Measurements from ENCODE around the gene TSHZ2.
"Not testable (repeated sequence)": the region's sequence is repeated elsewhere in the genome, so short reads cannot be mapped to it uniquely, and the experiment has no call there.

TSHZ2 gene

GRCh38 chr20:53409447-53409717 is 437.2 kb downstream of the TSHZ2 start:
- Mint-ChIP-seq H3K4me3 (no peak overlapping the region), H3K4me1 (ENCODE audit: low read depth) (peaks cover 6% of the 10 kb centered on the region), H3K9me3 (no peaks in the 10 kb centered on the region), H3K27me3 (no peaks in the 10 kb centered on the region), H3K36me3 (ENCODE audit: low read depth) (no peaks in the 10 kb centered on the region), H3K27ac (no peak overlapping the region)

GRCh38 chr20:53411129-53411528 is 439.0 kb downstream of the TSHZ2 start:
- Mint-ChIP-seq H3K36me3 (ENCODE audit: low read depth) (no peaks in the 10 kb centered on the region), H3K27me3 (no peaks in the 10 kb centered on the region), H3K27ac (no peak overlapping the region), H3K9me3 (no peaks in the 10 kb centered on the region), H3K4me3 (no peak overlapping the region), H3K4me1 (ENCODE audit: low read depth) (peaks cover 6% of the 10 kb centered on the region)

- Mint-ChIP-seq H3K27me3 (no peaks in the 10 kb centered on the region), H3K36me3 (ENCODE audit: low read depth) (no peaks in the 10 kb centered on the region), H3K4me3 (no peak overlapping the region), H3K4me1 (ENCODE audit: low read depth) (peaks cover 6% of the 10 kb centered on the region), H3K9me3 (no peaks in the 10 kb centered on the region), H3K27ac (no peak overlapping the region)
Measured at GRCh38 chr20:53411891-53412290, 439.7 kb downstream of the TSHZ2 start.

GRCh38 chr20:53412577-53413185 is 440.5 kb downstream of the TSHZ2 start:
- peaks cover 6% of the 10 kb centered on the region for H3K4me1 Mint-ChIP-seq (ENCODE audit: low read depth)
- no peaks in the 10 kb centered on the region for H3K36me3 Mint-ChIP-seq (ENCODE audit: low read depth)
- peak overlapping the region; percentile 24 for H3K4me3 Mint-ChIP-seq
- H3K27me3 Mint-ChIP-seq, result no peaks in the 10 kb centered on the region
- H3K9me3 Mint-ChIP-seq, result no peaks in the 10 kb centered on the region
- peak overlapping the region; percentile 31 for H3K27ac Mint-ChIP-seq

- Mint-ChIP-seq H3K4me3 (peak overlapping the region; percentile 24), H3K4me1 (ENCODE audit: low read depth) (peaks cover 6% of the 10 kb centered on the region), H3K36me3 (ENCODE audit: low read depth) (no peaks in the 10 kb centered on the region), H3K9me3 (no peaks in the 10 kb centered on the region), H3K27ac (peak overlapping the region; percentile 31), H3K27me3 (no peaks in the 10 kb centered on the region)
Measured at GRCh38 chr20:53413186-53413631, 441.1 kb downstream of the TSHZ2 start.

GRCh38 chr20:53413845-53414244 is 441.7 kb downstream of the TSHZ2 start:
- H3K27me3 Mint-ChIP-seq; H3K4me3 Mint-ChIP-seq; H3K9me3 Mint-ChIP-seq; H3K36me3 Mint-ChIP-seq (ENCODE audit: low read depth); H3K27ac Mint-ChIP-seq; H3K4me1 Mint-ChIP-seq (ENCODE audit: low read depth): not testable (repeated sequence)

- H3K4me3 Mint-ChIP-seq, result no peak overlapping the region
- H3K27ac Mint-ChIP-seq, result no peak overlapping the region
- H3K27me3 Mint-ChIP-seq, result peaks cover 3% of the 10 kb centered on the region
- no peaks in the 10 kb centered on the region for H3K4me1 Mint-ChIP-seq (ENCODE audit: low read depth)
- H3K9me3 Mint-ChIP-seq, result no peaks in the 10 kb centered on the region
- no peaks in the 10 kb centered on the region for H3K36me3 Mint-ChIP-seq (ENCODE audit: low read depth)
Measured at GRCh38 chr20:53419693-53420460, 447.7 kb downstream of the TSHZ2 start.

- no peaks in the 10 kb centered on the region for H3K4me1 Mint-ChIP-seq (ENCODE audit: low read depth)
- no peak overlapping the region for H3K4me3 Mint-ChIP-seq
- no peak overlapping the region for H3K27ac Mint-ChIP-seq
- no peaks in the 10 kb centered on the region for H3K36me3 Mint-ChIP-seq (ENCODE audit: low read depth)
- H3K9me3 Mint-ChIP-seq, result no peaks in the 10 kb centered on the region
- peaks cover 3% of the 10 kb centered on the region for H3K27me3 Mint-ChIP-seq
Measured at GRCh38 chr20:53421343-53421742, 449.2 kb downstream of the TSHZ2 start.

- Mint-ChIP-seq H3K27me3 (peaks cover 3% of the 10 kb centered on the region), H3K4me3 (no peak overlapping the region), H3K4me1 (ENCODE audit: low read depth) (no peaks in the 10 kb centered on the region), H3K36me3 (ENCODE audit: low read depth) (no peaks in the 10 kb centered on the region), H3K9me3 (no peaks in the 10 kb centered on the region), H3K27ac (no peak overlapping the region)
Measured at GRCh38 chr20:53422039-53422438, 449.9 kb downstream of the TSHZ2 start.

GRCh38 chr20:53423587-53424146 is 451.5 kb downstream of the TSHZ2 start:
- H3K36me3 Mint-ChIP-seq (ENCODE audit: low read depth), result no peaks in the 10 kb centered on the region
- H3K27me3 Mint-ChIP-seq, result peaks cover 3% of the 10 kb centered on the region
- no peak overlapping the region for H3K4me3 Mint-ChIP-seq
- H3K4me1 Mint-ChIP-seq (ENCODE audit: low read depth), result no peaks in the 10 kb centered on the region
- no peak overlapping the region for H3K27ac Mint-ChIP-seq
- H3K9me3 Mint-ChIP-seq, result no peaks in the 10 kb centered on the region

GRCh38 chr20:53425481-53425880 is 453.3 kb downstream of the TSHZ2 start:
- Mint-ChIP-seq H3K36me3 (ENCODE audit: low read depth) (no peaks in the 10 kb centered on the region), H3K27ac (no peak overlapping the region), H3K4me1 (ENCODE audit: low read depth) (no peaks in the 10 kb centered on the region), H3K4me3 (no peak overlapping the region), H3K27me3 (peaks cover 3% of the 10 kb centered on the region), H3K9me3 (peaks cover 3% of the 10 kb centered on the region)

- H3K36me3 Mint-ChIP-seq (ENCODE audit: low read depth), result no peaks in the 10 kb centered on the region
- peaks cover 3% of the 10 kb centered on the region for H3K9me3 Mint-ChIP-seq
- no peak overlapping the region for H3K27ac Mint-ChIP-seq
- H3K27me3 Mint-ChIP-seq, result peaks cover 3% of the 10 kb centered on the region
- no peak overlapping the region for H3K4me3 Mint-ChIP-seq
- H3K4me1 Mint-ChIP-seq (ENCODE audit: low read depth), result no peaks in the 10 kb centered on the region
Measured at GRCh38 chr20:53425941-53426340, 453.8 kb downstream of the TSHZ2 start.

GRCh38 chr20:53426766-53427312 is 454.7 kb downstream of the TSHZ2 start:
- Mint-ChIP-seq H3K4me1 (ENCODE audit: low read depth) (no peaks in the 10 kb centered on the region), H3K4me3 (no peak overlapping the region), H3K27me3 (peaks cover 3% of the 10 kb centered on the region), H3K9me3 (peaks cover 3% of the 10 kb centered on the region), H3K36me3 (ENCODE audit: low read depth) (no peaks in the 10 kb centered on the region), H3K27ac (no peak overlapping the region)

- H3K27ac Mint-ChIP-seq, result no peak overlapping the region
- no peaks in the 10 kb centered on the region for H3K4me1 Mint-ChIP-seq (ENCODE audit: low read depth)
- H3K9me3 Mint-ChIP-seq, result peaks cover 3% of the 10 kb centered on the region
- no peak overlapping the region for H3K4me3 Mint-ChIP-seq
- H3K36me3 Mint-ChIP-seq (ENCODE audit: low read depth), result no peaks in the 10 kb centered on the region
- peaks cover 3% of the 10 kb centered on the region for H3K27me3 Mint-ChIP-seq
Measured at GRCh38 chr20:53427951-53428350, 455.8 kb downstream of the TSHZ2 start.

- Mint-ChIP-seq H3K27ac (no peak overlapping the region), H3K4me1 (ENCODE audit: low read depth) (no peaks in the 10 kb centered on the region), H3K9me3 (peaks cover 3% of the 10 kb centered on the region), H3K27me3 (peaks cover 3% of the 10 kb centered on the region), H3K36me3 (ENCODE audit: low read depth) (no peaks in the 10 kb centered on the region), H3K4me3 (no peak overlapping the region)
Measured at GRCh38 chr20:53428588-53428987, 456.4 kb downstream of the TSHZ2 start.
